Activated T-helper 17 cell treated with anti-CD3 and anti-CD28 coated beads, Interleukin-2, amount 50 U/mL, for 72 hours (primary cell): ENCODE measurements around the gene LYPLA2. TPM values are rescaled to one million over a fixed set of nuclear protein-coding genes. Genes with fewer than 3 reads are reported as not detected.
"Not testable (repeated sequence)": the region's sequence is repeated elsewhere in the genome, so short reads cannot be mapped to it uniquely, and the experiment has no call there.

Experiments
- ATAC-seq: fragments of 150-1000 bp; cut with Tn5 transposase; replicated peaks from 2 replicates; pipeline ENCODE4 v1.10.0; 2021; ENCODE audit warnings: mild to moderate bottlenecking, moderate library complexity
- H3K27ac Mint-ChIP-seq: one replicate; pipeline ENCODE4 v1.8.0; 2022; ENCODE audit warnings: mixed read lengths
- H3K27me3 Mint-ChIP-seq: one replicate; pipeline ENCODE4 v1.8.0; 2022; ENCODE audit warnings: mixed read lengths
- H3K36me3 Mint-ChIP-seq: one replicate; pipeline ENCODE4 v1.8.0; 2022; ENCODE audit warnings: low read depth, mild to moderate bottlenecking, mixed read lengths
- H3K4me1 Mint-ChIP-seq: one replicate; pipeline ENCODE4 v1.8.0; 2022; ENCODE audit warnings: mixed read lengths
- H3K4me3 Mint-ChIP-seq: one replicate; pipeline ENCODE4 v1.8.0; 2022; ENCODE audit warnings: mild to moderate bottlenecking, mixed read lengths
- H3K9me3 Mint-ChIP-seq: one replicate; pipeline ENCODE4 v1.8.0; 2022; ENCODE audit warnings: mixed read lengths
- total RNA-seq, 2 donors: library from RNA; stranded (reverse); gene quantifications; one replicate each; pipeline ENCODE4 v1.2.3, GENCODE V29; 2022

The LYPLA2 gene
- total RNA-seq, 2 donors from 2014 or later = 70.0 to 94.8 TPM

DNA sequence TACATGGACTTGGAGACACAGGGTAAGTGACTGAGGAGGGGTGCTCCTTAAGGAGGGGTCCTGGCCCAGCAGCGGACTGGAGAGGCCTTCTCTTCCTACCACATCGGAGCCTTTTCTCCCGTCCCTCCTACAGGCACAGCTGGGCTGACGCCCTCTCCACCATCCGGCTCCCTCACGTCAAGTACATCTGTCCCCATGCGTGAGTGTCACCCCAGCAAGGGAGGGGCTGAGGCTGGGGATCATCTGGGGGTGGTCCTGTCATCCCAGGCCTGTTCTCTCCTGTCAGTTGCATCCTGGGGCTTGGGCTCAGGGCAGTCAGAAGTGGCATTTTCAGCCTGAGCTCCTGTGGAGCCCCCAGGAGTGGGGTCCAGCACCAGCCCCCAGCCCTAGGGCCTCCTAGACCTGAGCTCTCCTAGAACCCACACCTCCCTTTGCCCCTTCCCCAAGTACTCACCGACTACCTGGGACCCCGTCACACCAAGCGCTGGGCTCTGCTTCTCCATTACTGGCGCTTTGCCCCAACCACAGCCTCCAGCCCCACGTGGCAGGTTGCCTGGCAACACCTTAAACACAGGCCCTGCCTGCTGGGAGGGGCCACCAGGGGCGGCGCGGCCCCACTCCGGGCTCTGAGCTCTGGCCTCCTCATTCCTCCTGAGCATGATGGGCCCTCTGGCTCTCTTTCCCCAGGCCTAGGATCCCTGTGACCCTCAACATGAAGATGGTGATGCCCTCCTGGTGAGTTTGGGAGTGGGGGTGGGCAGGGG is 2.3 kb downstream of the LYPLA2 start:
- no peak for ATAC-seq
- peak overlapping the region; percentile 50 for H3K27ac Mint-ChIP-seq

DNA sequence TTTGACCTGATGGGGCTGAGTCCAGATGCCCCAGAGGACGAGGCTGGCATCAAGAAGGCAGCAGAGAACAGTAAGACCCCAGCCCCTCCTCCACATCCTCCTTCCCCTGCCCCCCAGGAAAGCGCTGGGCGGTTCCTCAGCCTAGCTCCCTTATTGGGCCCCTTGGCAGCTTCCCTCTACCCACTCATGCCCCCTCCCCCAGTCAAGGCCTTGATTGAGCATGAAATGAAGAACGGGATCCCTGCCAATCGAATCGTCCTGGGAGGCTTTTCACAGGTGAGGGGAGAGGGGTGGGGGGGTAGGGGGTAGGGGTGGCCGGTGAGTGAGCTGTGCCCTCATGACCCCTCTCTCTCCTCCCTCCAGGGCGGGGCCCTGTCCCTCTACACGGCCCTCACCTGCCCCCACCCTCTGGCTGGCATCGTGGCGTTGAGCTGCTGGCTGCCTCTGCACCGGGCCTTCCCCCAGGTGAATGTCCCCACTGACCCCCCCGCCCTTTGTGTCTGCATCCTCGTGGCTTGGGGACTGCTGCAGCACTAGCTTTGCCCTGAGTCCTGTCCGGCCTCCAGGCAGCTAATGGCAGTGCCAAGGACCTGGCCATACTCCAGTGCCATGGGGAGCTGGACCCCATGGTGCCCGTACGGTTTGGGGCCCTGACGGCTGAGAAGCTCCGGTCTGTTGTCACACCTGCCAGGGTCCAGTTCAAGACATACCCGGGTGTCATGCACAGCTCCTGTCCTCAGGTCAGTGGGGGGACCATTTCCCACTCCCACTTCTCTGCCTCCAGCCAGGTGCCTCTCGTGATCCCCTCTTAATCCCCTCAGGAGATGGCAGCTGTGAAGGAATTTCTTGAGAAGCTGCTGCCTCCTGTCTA is 3.2 kb downstream of the LYPLA2 start:
- H3K27me3 Mint-ChIP-seq = no peaks in the 10 kb centered on the region
- H3K4me3 Mint-ChIP-seq = no peak overlapping the region
- peaks cover 71% of the 10 kb centered on the region for H3K36me3 Mint-ChIP-seq
- ATAC-seq = no peak
- H3K9me3 Mint-ChIP-seq = no peaks in the 10 kb centered on the region
- peaks cover 12% of the 10 kb centered on the region for H3K4me1 Mint-ChIP-seq
- H3K27ac Mint-ChIP-seq = no peak overlapping the region

More for the DNA sequence above, 2.3 kb downstream of the LYPLA2 start:
- H3K4me3 Mint-ChIP-seq = no peak overlapping the region
- H3K4me1 Mint-ChIP-seq = peaks cover 12% of the 10 kb centered on the region
- H3K9me3 Mint-ChIP-seq = no peaks in the 10 kb centered on the region
- H3K36me3 Mint-ChIP-seq = peaks cover 71% of the 10 kb centered on the region
- no peaks in the 10 kb centered on the region for H3K27me3 Mint-ChIP-seq

DNA sequence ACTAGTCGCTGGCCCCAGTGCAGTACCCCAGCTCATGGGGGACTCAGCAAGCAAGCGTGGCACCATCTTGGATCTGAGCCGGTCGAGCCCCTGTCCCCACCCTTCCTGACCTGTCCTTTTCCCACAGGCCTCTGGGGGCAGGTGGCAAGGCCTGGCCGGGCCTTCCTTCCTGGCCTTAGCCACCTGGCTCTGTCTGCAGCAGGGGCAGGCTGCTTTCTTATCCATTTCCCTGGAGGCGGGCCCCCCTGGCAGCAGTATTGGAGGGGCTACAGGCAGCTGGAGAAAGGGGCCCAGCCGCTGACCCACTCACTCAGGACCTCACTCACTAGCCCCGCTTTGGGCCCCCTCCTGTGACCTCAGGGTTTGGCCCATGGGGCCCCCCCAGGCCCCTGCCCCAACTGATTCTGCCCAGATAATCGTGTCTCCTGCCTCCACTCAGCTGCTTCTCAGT is 3.8 kb downstream of the LYPLA2 start:
- H3K9me3 Mint-ChIP-seq, H3K27ac Mint-ChIP-seq, ATAC-seq, H3K27me3 Mint-ChIP-seq, H3K4me3 Mint-ChIP-seq: not testable (repeated sequence)
- H3K4me1 Mint-ChIP-seq = peaks cover 12% of the 10 kb centered on the region
- peaks cover 75% of the 10 kb centered on the region for H3K36me3 Mint-ChIP-seq

DNA sequence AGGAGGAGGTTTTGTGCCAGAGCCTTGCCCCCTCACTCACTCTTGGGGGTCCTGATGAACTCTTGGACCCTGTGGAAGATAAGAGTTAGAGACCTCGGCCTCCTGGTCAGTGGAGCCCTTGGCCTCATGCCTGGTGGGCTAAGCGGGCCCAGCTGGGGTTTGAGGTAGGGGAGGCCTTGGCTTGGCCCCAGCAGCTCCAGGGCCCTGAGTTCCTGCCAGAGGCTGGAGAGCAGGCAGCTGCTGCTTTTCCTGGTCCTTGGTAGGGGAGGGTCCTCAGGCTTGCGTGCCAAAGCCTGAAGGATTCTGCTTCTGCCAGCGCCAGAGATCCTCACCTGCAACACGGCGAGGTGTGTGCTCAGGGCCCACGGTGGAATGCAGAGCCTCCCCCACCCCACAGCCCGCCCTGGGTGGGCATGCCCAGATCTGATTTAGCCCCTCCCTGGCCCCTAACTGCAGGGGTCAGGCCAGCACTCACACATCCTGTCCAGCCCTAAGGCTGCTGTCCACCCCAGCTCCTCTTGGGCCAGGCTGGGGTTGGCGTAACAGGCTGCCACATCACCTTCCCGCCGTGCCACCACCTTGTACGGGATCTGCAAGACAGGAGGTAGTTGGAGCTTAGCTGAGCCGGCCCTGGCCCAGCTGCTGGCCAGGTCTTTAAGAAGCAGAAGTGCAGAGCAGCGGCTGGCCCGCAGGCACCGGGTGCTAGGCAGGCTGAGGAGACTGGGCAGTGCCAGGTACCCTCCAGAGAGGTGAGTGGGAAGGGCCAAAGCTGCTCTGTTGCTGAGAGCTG is 4.9 kb downstream of the LYPLA2 start:
- no peaks in the 10 kb centered on the region for H3K9me3 Mint-ChIP-seq
- H3K4me1 Mint-ChIP-seq = peaks cover 6% of the 10 kb centered on the region
- no peak for ATAC-seq
- H3K36me3 Mint-ChIP-seq = peaks cover 76% of the 10 kb centered on the region
- H3K27me3 Mint-ChIP-seq = no peaks in the 10 kb centered on the region
- no peak overlapping the region for H3K27ac Mint-ChIP-seq
- H3K4me3 Mint-ChIP-seq = no peak overlapping the region

DNA sequence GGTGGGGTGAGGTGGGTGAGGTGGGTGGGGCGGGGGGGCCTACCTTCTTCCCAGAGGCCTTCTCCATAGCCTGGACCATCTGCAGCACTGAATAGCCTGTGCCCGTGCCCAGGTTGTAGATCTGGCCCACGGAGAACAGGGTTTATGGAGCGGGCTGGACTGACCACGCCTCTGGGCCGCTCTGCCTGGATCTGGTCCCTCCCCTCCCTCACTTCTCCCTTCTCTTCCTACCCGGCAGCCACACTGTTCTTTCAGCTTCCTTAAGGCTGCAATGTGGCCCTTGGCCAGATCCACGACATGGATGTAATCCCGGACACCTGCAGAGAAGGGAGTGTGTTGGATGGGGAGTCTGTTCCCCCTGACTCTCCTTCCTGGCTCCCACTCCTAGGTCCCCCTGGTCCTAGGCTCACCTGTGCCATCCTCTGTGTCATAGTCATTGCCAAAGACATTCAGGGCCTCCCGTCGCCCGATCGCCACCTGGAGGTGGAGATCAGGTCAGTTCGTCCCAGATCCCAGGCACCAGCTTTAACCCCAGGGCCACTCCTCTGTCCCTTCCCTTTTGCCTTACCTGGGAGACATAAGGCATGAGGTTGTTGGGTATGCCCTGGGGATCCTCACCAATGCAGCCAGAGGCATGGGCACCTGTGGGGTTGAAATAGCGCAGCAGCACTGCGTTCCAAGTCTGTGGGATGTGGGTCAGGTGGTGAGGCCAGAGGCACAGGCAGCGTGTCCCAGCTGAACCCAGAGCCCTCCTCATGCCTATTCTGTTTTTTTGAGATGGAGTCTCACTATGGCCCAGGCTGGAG is 5.7 kb downstream of the LYPLA2 start:
- H3K4me1 Mint-ChIP-seq = peaks cover 2% of the 10 kb centered on the region
- no peaks in the 10 kb centered on the region for H3K27me3 Mint-ChIP-seq
- H3K9me3 Mint-ChIP-seq = no peaks in the 10 kb centered on the region
- H3K27ac Mint-ChIP-seq = peak overlapping the region; percentile 54
- ATAC-seq = no peak
- H3K4me3 Mint-ChIP-seq = no peak overlapping the region
- peaks cover 68% of the 10 kb centered on the region for H3K36me3 Mint-ChIP-seq

DNA sequence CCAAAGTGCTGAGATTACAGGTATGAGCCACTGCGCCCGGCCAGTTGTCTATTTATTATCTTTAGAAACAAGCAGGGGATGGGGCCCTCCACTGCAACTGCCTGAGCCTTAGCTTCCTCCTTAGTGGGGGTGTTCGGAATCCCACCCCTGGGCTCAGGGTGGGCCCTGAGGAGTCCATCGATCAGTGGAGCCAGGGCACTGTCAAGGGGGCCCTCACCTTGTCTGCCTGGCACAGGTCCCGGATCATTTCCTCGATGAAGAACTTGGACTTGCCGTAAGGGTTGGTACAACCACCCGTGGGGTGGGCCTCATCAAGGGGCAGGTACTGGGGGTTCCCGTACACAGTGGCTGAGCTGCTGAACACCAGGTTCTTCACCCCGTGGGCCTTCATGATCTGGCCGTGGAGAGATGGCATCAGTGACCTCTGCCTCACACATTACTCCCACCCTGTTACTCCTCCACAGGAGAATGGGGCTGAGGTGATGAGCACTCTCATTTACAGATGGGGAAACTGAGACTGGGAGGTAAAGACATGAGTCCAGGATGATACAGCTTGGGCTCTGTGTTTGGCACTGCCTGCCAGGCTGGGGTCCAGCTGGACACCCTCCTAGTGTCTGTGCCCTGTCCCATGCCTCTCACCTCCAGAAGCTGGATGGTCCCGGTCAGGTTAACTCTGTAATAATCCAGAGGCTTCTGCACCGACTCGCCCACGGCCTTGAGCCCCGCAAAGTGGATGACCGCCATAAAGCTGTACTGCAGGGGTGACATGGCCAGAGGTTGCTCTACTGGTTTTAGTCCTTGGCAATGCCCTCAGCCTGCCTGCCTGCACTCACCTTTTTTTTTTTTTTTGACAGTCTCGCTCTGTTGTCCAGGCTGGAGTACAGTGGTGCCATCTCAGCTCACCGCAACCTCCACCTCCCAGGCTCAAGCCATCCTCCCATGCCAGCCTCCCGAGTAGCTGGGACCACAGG is 6.8 kb downstream of the LYPLA2 start:
- no peak for ATAC-seq

DNA sequence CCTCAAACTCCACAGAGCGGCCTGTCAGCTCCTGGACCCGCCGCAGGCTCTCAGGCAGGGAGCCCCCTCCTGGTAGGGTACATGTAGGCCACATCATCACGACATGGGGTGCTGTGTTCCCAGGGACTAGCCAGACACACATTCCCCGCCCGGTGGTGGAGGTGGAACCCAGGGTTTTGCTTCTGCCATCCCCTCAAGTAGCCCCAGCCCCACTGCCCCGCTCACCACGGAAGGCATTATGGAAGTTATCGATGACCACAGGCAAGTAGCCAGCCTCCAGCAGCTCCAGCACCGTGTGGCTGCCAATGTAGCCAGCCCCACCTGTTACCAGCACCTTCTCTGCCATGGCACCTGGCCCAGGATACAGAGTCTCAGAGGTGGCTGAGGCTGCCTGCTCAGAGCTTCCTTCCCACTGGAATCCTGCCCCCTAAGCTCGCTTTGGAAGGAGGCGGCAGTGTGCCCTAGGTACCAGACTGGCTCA is 7.8 kb downstream of the LYPLA2 start:
- Mint-ChIP-seq H3K27ac (no peak overlapping the region), H3K4me1 (no peaks in the 10 kb centered on the region), H3K36me3 (peaks cover 60% of the 10 kb centered on the region), H3K27me3 (no peaks in the 10 kb centered on the region), H3K9me3 (no peaks in the 10 kb centered on the region), H3K4me3 (peak overlapping the region; percentile 93)
- ATAC-seq = no peak

More for the DNA sequence above, 6.8 kb downstream of the LYPLA2 start:
- Mint-ChIP-seq H3K36me3 (peaks cover 64% of the 10 kb centered on the region), H3K9me3 (no peaks in the 10 kb centered on the region), H3K27ac (peak overlapping the region; percentile 54), H3K4me3 (no peak overlapping the region), H3K4me1 (no peaks in the 10 kb centered on the region), H3K27me3 (no peaks in the 10 kb centered on the region)

DNA sequence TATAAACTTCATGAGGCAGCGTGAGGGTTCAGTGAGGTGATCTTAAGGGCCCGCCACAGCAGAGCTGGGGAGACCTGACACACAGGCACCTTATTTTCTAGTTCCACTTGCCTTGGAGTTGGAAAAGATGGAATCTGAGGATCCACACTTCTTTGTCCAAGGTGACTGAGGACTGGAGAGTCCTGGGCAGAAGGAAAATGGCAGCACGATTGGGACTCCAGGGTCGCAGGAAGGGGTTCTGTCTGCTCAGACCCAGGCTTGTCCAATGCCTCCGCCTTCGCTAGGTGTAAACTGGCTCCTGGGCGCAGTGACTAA is 8.3 kb downstream of the LYPLA2 start:
- no peak for ATAC-seq
- Mint-ChIP-seq H3K9me3 (no peaks in the 10 kb centered on the region), H3K36me3 (peaks cover 63% of the 10 kb centered on the region), H3K27me3 (no peaks in the 10 kb centered on the region), H3K4me3 (peak overlapping the region; percentile 93), H3K27ac (peak overlapping the region; percentile 93), H3K4me1 (no peaks in the 10 kb centered on the region)

DNA sequence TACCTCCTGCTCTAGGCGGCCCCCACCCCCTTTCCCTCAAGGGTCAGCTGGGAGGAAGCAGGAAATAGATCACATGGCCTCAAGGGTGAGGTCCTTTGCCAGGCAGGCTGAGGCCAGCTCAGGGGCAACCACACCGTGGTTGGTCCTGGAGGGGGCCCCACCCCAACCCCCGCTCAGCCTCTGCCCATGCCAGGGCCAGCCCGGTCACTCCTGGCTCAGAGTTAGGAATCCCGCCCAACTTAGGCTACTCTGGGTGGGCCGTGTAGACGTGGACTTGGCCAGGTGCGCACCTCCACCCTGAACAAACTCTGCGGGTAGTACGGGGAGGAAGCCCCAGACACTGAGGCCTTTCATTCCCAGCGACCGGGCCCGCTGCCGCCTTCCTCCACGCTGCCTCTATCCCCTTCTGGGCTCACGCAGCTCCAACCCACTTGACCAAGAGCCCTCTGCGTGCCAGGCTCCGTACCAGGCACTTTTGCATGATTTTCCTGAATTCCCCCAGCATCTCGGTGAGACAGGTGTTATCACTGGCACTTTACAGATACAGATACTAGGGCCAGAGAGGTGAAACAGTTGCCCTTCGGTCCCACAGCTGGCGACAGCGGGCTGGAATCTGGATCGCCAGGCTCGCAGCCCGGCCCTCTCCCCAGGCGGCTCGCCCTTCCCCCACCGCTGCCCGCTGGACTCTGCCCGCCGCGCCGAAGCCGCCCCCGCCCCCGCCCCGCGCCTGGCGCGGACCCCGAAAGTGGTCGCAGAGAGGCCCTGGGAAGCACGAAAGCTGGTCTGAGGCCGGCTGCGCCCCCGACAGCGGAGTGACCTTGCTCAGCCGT is 8.8 kb downstream of the LYPLA2 start:
- peak; percentile 67 for ATAC-seq
- H3K4me3 Mint-ChIP-seq = peak overlapping the region; percentile 93
- peak overlapping the region; percentile 93 for H3K27ac Mint-ChIP-seq
- peaks cover 63% of the 10 kb centered on the region for H3K36me3 Mint-ChIP-seq
- no peaks in the 10 kb centered on the region for H3K4me1 Mint-ChIP-seq
- H3K27me3 Mint-ChIP-seq = no peaks in the 10 kb centered on the region
- no peaks in the 10 kb centered on the region for H3K9me3 Mint-ChIP-seq

DNA sequence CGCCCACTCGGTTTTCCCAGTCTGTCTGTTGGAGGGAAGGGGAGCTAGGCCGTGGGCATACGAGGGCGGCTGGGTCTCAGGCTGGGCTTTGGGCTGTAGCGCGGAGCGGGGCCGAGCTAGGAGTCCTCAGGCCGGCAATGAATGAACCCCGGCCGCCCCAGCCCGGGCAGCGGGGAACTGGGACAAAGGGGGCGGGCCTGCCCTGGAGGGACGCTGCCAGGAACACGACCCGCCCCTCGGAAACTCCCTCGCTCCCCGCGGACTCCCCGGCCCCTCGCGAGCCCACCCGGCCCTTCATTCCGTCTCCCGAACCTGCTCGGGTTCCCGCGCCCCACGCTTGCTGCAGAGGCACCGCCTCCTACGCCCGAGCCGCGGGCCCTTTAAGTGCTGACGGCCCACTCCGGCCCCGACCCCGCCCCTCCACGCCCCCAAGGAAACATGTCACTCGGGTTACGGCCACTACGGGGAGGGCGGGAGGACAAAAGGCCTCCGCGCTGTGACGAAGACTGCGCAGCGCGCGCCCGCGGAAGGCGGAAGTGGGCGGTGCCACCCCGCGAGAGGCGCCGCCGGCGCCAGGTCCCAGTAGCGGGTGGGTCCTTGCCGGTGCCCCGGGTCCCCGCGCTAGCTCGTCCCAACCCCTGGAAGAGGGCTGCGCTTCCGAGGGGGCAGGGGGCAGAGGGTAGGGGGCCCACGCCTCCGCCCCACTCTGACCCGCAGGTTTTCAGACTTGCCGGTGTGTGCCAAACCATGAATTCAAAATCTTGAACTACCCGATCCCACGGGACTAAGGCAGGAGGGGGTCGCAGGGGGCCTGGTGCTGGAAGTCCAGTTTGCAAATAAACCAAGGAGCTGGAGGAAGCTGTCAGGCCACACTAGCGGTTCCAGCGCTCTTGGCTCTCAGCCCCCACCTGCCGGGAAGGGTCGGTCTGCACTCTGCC is 9.7 kb downstream of the LYPLA2 start, which contains the start of gene GALE:
Gene GALE (minus strand): TSS at position 355 of the 938 bp plus-strand sequence. CDS start 1,747 bp downstream, outside the sequence.
- peak within 1 kb of the TSS; percentile 93 for H3K4me3 Mint-ChIP-seq
- peak within 1 kb of the TSS; percentile 93 for H3K27ac Mint-ChIP-seq
- ATAC-seq = peak; percentile 90
- H3K27me3 Mint-ChIP-seq = no peaks in the 10 kb centered on the region
- peaks cover 8% of the 10 kb centered on the region for H3K4me1 Mint-ChIP-seq
- no peaks in the 10 kb centered on the region for H3K9me3 Mint-ChIP-seq
- peaks cover 62% of the 10 kb centered on the region for H3K36me3 Mint-ChIP-seq

DNA sequence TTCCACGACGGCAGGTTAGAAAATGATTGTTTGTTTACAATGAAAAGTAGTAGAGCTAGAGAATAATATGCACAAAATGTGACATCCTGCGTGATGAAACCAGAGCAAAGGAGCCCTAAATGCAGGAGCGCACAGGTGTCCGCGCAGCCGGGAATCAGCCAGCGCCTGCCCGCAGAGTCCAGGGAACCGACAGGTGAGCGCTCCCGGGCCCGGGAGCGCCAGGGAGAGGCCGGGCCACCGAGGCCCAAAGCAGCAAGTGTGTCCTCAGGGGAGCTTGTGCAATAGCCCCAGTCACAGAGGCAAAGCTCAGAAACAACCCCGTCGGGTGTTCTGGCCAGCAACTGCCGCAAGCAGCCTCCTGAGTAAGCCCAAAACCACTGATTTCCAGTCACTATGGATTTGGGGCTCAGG is 10.4 kb downstream of the LYPLA2 start:
- Mint-ChIP-seq H3K4me1 (peaks cover 8% of the 10 kb centered on the region), H3K36me3 (peaks cover 59% of the 10 kb centered on the region), H3K9me3 (no peaks in the 10 kb centered on the region), H3K27ac (no peak overlapping the region), H3K4me3 (peak overlapping the region; percentile 93), H3K27me3 (no peaks in the 10 kb centered on the region)
- ATAC-seq = no peak
